Islet precursor cell (in vitro differentiated cells): ENCODE data around the gene PAX5.
A peak's percentile ranks its signal among the peaks of the same experiment; 100 is the strongest.

Source experiments
- DNase-seq: peaks from one replicate; pipeline ENCODE4 v3.0.0-alpha.2; 2018

Gene PAX5

GRCh38 chr9:36956908-36957307 is 77.2 kb downstream of the PAX5 start:
- DNase-seq, result peak; percentile 74

- peak; percentile 27 for DNase-seq
Measured at GRCh38 chr9:36950389-36950788, 83.7 kb downstream of the PAX5 start.

GRCh38 chr9:36949466-36949865 is 84.6 kb downstream of the PAX5 start:
- DNase-seq, result no peak

- peak; percentile 38 for DNase-seq
Measured at GRCh38 chr9:36948051-36948450, 86.0 kb downstream of the PAX5 start.

DNA sequence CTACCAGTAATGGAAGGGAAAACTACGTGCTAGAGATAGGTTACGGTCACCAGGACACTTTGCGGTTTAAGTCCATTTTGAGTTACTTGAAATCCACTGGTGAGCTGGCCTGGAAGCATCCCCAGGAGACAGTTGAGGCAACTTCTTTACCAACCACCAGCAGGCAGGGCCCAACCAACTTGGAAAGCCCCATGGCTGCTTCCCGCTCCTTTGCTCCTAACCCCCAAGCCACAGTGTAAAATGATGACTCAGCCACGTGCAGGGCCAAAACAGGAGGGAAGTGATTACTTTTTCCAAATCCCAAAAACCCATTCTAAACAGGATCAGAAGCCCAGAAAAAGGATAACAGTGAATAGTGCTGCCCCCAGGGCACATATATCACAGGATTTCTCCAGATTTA is 87.4 kb downstream of the PAX5 start:
- DNase-seq, result peak; percentile 44

DNA sequence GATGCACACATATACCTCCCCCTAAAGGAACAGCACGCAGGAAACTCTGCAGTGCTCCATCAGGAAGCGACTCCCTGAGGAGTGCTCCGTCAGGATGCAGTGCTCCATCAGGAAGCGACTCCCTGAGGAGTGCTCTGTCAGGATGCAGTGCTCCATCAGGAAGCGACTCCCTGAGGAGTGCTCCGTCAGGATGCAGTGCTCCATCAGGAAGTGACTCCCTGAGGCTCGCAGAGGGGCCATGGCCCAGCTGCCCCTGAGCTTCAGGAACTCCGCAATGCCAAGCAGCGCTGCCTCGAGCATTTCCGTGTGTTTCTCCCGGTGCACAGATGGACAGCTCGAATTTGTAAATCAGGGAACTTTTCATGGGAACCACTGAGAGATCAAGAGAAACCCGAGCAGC is 88.1 kb downstream of the PAX5 start:
- DNase-seq, result peak; percentile 41

GRCh38 chr9:36942891-36943290 is 91.2 kb downstream of the PAX5 start:
- peak; percentile 30 for DNase-seq

GRCh38 chr9:36941441-36941840 is 92.6 kb downstream of the PAX5 start:
- peak; percentile 29 for DNase-seq

DNA sequence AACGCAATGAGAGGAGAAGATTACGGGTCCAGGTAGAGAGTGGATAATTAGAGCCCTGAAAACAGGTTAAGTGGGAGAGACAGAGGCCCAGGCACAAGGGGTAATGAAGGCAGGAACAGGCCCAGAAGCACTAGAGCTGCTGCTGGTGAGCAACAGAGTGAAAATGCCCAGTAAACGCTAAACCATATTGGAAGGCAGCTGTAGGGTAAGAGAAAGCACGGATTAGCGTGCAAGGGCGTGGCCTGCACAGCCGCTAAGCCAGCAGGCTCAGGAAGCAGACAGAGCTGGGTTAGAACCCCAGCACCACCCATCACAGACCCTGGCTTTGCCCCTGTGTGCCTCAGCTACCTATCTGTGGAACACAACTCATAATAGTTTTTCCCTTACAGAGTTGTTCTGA is 93.2 kb downstream of the PAX5 start:
- peak; percentile 37 for DNase-seq

DNA sequence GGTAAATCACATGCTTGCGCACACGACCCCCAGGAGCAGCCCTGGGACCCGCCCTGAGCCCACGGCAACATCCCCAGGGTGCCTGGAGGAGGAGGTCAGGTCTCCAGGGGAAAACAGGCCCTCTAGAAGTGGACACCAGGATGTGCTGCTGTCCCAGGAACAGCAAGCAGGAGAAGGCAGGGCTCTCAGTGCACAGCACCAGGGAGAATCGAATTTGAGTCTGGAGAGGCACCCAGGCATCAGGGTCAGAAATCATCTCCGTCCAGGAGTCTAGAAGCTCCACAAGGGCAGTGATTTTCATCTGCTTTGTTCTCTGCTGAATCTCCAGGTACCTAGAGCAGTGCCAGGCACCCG is 93.6 kb downstream of the PAX5 start:
- DNase-seq, result peak; percentile 42

- peak; percentile 29 for DNase-seq
Measured at GRCh38 chr9:36939655-36940499, 94.2 kb downstream of the PAX5 start.

- no peak for DNase-seq
Measured at GRCh38 chr9:36939214-36939613, 94.9 kb downstream of the PAX5 start.

- DNase-seq, result no peak
Measured at GRCh38 chr9:36938617-36939016, 95.5 kb downstream of the PAX5 start.

GRCh38 chr9:36937951-36938350 is 96.1 kb downstream of the PAX5 start:
- DNase-seq, result no peak

- DNase-seq, result no peak
Measured at GRCh38 chr9:36937346-36937745, 96.7 kb downstream of the PAX5 start.

DNA sequence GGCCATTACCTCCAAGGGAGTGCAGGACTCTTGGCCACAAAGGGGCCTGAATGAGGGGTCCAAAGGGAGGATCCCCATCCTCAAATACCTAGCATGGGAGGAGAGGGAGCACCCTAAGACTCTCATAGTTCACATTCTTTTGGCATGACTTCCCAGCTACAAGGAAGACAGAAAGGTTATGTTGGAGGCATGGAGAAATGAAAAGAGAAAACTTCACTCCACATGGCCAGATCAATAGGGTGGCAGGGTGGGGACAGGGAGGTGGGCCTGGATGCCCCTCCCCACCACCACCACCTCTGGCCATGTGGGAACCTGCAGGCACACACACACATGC is 97.6 kb downstream of the PAX5 start:
- DNase-seq, result no peak

DNA sequence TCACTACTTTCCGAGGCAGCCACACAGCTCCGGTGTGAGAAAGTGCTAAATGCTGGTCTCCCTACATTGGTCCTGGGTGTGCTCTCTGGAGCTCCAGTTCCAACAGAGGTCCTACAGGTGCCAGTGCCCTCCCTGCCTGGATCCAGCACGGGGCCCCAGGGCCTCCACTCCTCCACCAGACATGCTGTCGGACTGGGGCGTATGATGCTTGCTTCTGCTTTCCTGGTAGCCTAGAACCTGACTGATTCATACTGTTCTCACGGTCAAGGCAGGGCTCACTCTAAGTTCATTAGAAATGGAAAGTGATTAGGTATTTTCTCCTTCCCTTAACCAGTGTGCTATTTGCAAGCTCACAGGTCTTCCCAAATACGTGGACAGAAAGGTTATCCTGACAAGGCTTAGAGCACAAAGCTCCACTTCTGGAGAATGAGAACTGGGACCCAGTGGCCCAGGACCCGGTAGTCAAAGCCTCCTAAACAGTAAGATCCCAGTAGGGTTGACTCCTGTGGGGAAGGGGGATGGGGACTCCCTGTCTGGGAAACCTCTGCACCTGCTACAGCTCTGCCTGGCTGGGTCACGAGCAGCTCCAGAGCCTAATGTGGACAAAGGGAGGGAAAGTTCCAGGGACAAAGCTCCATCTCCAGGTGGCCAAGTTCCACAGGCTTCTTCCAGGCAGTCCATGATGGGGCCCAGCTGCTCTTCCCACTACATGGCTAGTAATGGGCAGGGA is 98.1 kb downstream of the PAX5 start:
- DNase-seq, result no peak

DNA sequence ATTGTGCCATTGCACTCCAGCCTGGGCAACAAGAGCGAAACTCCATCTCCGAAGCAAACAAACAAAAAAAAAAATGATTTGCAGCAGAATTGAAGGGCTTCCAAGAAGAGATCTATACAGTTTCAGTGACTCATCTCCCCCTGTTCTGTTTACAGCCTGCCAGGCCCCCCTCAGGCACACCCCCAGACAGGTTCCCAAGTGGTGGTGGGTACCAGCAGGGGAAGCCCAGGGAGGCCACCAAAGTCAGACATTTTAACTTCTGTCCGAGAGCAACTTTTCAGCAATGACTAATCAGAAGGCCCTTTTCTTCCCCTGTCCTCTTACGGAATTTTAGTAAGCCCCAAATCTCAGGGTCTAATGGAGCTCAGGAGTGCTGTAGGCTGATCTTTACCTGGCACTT is 98.7 kb downstream of the PAX5 start:
- DNase-seq, result no peak

- no peak for DNase-seq
Measured at GRCh38 chr9:36934478-36935065, 99.5 kb downstream of the PAX5 start.

DNA sequence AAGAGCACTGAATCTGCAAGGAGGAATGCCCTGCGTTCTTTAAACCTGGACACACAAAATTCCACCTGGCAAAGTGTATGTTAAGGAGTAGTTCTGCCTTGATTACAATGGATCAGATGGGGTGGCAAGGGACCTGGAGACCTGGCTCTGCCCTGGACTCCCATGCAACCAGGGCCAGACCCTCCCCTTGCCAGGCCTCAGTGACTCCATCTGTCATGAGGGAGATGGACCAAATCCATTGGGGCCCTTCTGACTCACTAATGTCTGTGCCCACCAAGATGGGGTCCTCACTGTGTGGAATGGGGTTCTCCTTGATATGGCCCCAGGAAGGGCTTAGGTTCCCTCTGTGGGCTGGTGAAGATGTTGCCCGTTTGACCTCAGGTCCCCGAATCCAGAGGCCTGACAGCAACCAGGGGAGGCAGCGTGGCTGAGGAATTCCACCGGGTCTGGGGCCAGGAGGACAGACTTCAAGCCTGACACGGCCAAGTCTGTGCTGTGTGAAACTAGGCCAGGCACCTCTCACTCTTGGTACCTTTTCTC is 100.3 kb downstream of the PAX5 start:
- no peak for DNase-seq

DNA sequence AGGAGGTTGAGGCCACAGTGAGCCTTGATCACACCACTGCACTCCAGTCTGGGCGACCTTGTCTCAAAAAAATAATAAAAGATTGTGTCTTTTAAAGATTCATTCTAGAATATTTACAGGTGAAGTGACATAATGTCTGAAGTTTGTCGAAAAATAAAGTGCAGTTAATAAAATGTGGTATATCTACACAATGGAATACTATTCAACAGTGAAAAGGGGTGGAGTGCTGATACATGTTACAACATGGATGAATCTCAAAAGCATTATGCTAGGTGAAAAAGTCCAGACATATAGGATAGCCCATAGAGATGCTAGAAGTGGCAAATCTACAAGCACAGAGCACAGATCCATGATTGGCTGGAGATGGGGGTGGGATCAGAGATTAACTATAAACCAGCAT is 101.9 kb downstream of the PAX5 start:
- no peak for DNase-seq

- peak; percentile 48 for DNase-seq
Measured at GRCh38 chr9:36930941-36931340, 103.1 kb downstream of the PAX5 start.

GRCh38 chr9:36929350-36929675 is 104.8 kb downstream of the PAX5 start:
- no peak for DNase-seq
